ENCODE measurements around the gene PGM1.
"Not testable (repeated sequence)": the region's sequence is repeated elsewhere in the genome, so short reads cannot be mapped to it uniquely, and the experiment has no call there.

PGM1 gene

GRCh38 chr1:63593303-63593885 is at the start of gene PGM1:
TSS of gene PGM1 (plus strand) at chr1:63593411. CDS start at chr1:63593489, 78 bp downstream.
- DNase-seq, result peak; percentile 93

- DNase-seq, result no peak
These were observed 47.4 kb upstream of the PGM1 start for GRCh38 chr1:63545780-63546179.

- DNase-seq, result no peak
These were observed 45.5 kb upstream of the PGM1 start for GRCh38 chr1:63547621-63548294.

- DNase-seq, result no peak
These were observed 44.9 kb upstream of the PGM1 start for GRCh38 chr1:63548303-63548702.

- DNase-seq, result no peak
These were observed 44.3 kb upstream of the PGM1 start for GRCh38 chr1:63548877-63549276.

GRCh38 chr1:63555480-63555879 is 37.7 kb upstream of the PGM1 start:
- no peak for DNase-seq

GRCh38 chr1:63557365-63557987 is 35.7 kb upstream of the PGM1 start:
- peak; percentile 30 for DNase-seq

GRCh38 chr1:63559357-63559756 is 33.9 kb upstream of the PGM1 start:
- DNase-seq, result no peak

- DNase-seq, result no peak
These were observed 29.5 kb upstream of the PGM1 start for GRCh38 chr1:63563745-63564144.

- DNase-seq, result no peak
These were observed 24.1 kb upstream of the PGM1 start for GRCh38 chr1:63569068-63569467.

GRCh38 chr1:63569640-63570316 is 23.4 kb upstream of the PGM1 start:
- DNase-seq, result no peak

- not testable (repeated sequence) for DNase-seq
These were observed 20.5 kb upstream of the PGM1 start for GRCh38 chr1:63572686-63573085.

GRCh38 chr1:63574203-63574796 is 18.9 kb upstream of the PGM1 start:
- DNase-seq, result not testable (repeated sequence)

- DNase-seq, result peak; percentile 70
These were observed 17.8 kb upstream of the PGM1 start for GRCh38 chr1:63575340-63575826.

- DNase-seq, result not testable (repeated sequence)
These were observed 6.9 kb upstream of the PGM1 start for GRCh38 chr1:63586326-63586725.

GRCh38 chr1:63590166-63590560 is 3.0 kb upstream of the PGM1 start:
- no peak for DNase-seq

GRCh38 chr1:63592536-63593302 is 492 bp upstream of the PGM1 start:
- DNase-seq, result no peak

- DNase-seq, result no peak
These were observed 835 bp downstream of the PGM1 start for GRCh38 chr1:63593886-63594605.

GRCh38 chr1:63595435-63595834 is 2.2 kb downstream of the PGM1 start:
- DNase-seq, result no peak

- no peak for DNase-seq
These were observed 6.6 kb downstream of the PGM1 start for GRCh38 chr1:63599799-63600198.

- DNase-seq, result no peak
These were observed 7.0 kb downstream of the PGM1 start for GRCh38 chr1:63600248-63600647.

GRCh38 chr1:63601061-63601460 is 7.8 kb downstream of the PGM1 start:
- no peak for DNase-seq
